ENCODE measurements around the gene ITPR2. TPM values are rescaled to one million over a fixed set of nuclear protein-coding genes. Genes with fewer than 3 reads are reported as not detected.

Gene ITPR2
- polyA plus RNA-seq, 1 experiment: 3.4 TPM

GRCh38 chr12:26699237-26699636, 133.8 kb downstream of the ITPR2 start:
- DNase-seq (ENCODE audit: low read depth, low spot score): no peak
- TF ChIP-seq CTCF (IDR thresholded peaks at IDR 0.05; ENCODE audit: low read depth, low read length): no peak

DNA sequence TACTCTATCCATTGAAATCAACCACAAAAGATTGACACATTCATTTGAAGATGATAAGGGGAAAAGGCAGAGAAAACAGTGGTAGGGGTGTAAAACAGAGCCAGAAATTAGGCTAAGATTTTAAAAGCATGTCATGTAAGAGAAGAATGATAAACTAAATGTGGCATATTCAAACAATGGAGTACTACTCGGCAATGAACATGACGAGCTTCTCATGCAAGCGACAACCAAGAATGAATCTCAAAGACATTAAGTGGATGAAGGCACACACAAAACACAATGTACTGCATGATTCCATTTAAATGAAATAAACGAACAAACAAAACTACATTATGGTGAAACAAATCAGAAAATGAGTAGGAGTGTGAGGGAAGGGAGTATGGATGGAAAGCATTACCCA, 134.8 kb downstream of the ITPR2 start:
- CTCF ChIA-PET: no interaction called here
- no peak overlapping the region for H3K4me3 ChIP-seq (ENCODE audit: low read depth, low read length)
- TF ChIP-seq CTCF (IDR thresholded peaks at IDR 0.05; ENCODE audit: low read depth, low read length): no peak
- H3K27ac ChIP-seq (ENCODE audit: low read depth, low read length): no peak overlapping the region
- H3K9me3 ChIP-seq (ENCODE audit: control insufficient read depth, insufficient read depth, low read length): no peaks in the 10 kb centered on the region
- no peaks in the 10 kb centered on the region for H3K27me3 ChIP-seq (ENCODE audit: control insufficient read depth, insufficient read depth, low read length)
- DNase-seq (ENCODE audit: low read depth, low spot score): no peak
- POLR2A ChIA-PET: no interaction called here

More at GRCh38 chr12:26699237-26699636, 133.8 kb downstream of the ITPR2 start:
- Histone ChIP-seq H3K9me3 (ENCODE audit: control insufficient read depth, insufficient read depth, low read length) (no peaks in the 10 kb centered on the region), H3K27ac (ENCODE audit: low read depth, low read length) (no peak overlapping the region), H3K4me3 (ENCODE audit: low read depth, low read length) (no peak overlapping the region), H3K27me3 (ENCODE audit: control insufficient read depth, insufficient read depth, low read length) (no peaks in the 10 kb centered on the region)
- POLR2A ChIA-PET: no interaction called here
- CTCF ChIA-PET: no interaction called here

DNA sequence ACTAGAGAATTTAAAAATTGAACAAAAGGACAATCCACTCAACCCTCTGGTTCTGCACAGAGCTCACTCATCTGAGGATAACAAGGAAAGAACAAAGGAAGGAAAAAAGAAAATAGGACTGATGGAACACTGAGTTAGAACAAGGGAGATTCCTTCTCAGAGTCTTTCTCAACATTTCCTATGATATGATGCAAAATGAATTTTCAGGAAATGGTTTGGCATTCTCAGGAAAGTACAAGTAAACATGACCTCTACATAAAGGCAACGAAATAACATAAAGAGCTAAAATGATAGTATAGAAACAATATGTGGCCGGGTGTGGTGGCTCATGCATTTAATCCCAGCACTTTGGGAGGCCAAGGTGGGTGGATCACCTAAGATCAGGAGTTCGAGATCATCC, 135.8 kb downstream of the ITPR2 start:
- no peak overlapping the region for H3K27ac ChIP-seq (ENCODE audit: low read depth, low read length)
- POLR2A ChIA-PET: no interaction called here
- no peak for DNase-seq (ENCODE audit: low read depth, low spot score)
- TF ChIP-seq CTCF (IDR thresholded peaks at IDR 0.05; ENCODE audit: low read depth, low read length): no peak
- no peak overlapping the region for H3K4me3 ChIP-seq (ENCODE audit: low read depth, low read length)
- no peaks in the 10 kb centered on the region for H3K9me3 ChIP-seq (ENCODE audit: control insufficient read depth, insufficient read depth, low read length)
- CTCF ChIA-PET: interaction anchor here (0.7 kb wide), 1 partner anchor 574 kb away, joined by 3 read pairs; no protein-coding TSS in a partner anchor
- H3K27me3 ChIP-seq (ENCODE audit: control insufficient read depth, insufficient read depth, low read length): no peaks in the 10 kb centered on the region

GRCh38 chr12:26696613-26697092, 136.3 kb downstream of the ITPR2 start:
- Histone ChIP-seq H3K27me3 (ENCODE audit: control insufficient read depth, insufficient read depth, low read length) (no peaks in the 10 kb centered on the region), H3K27ac (ENCODE audit: low read depth, low read length) (no peak overlapping the region), H3K4me3 (ENCODE audit: low read depth, low read length) (no peak overlapping the region), H3K9me3 (ENCODE audit: control insufficient read depth, insufficient read depth, low read length) (no peaks in the 10 kb centered on the region)
- no peak for DNase-seq (ENCODE audit: low read depth, low spot score)
- TF ChIP-seq CTCF (IDR thresholded peaks at IDR 0.05; ENCODE audit: low read depth, low read length): no peak
- ChIA-PET CTCF (interaction anchor here (0.7 kb wide), 1 partner anchor 189 kb away, joined by 3 read pairs; no protein-coding TSS in a partner anchor), POLR2A (no interaction called here)

DNA sequence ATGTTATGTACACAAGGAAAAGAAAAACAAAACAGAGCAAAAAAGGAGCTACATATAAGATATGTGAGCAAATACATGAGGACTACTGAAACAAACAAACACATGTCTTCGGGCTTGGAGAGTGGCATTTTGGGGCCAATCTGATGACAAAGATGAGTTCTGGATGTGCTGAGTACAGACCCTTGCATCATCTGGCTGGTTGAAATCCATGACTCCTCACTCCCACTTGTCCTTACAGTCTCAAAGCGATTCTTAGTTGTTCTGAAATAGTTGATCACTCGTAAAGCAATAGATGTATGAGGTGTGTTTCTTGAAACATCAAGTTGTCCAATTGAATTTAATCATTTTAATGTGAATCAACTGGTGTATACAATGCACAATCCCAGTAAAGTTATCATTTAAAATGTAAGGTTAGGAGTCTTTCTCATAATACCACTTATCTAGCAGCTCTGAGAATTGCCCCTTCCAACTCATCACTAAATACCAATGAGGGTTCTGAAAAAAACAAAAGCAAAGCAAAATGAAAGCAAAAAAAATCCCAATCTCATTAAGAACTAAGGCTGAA, 136.9 kb downstream of the ITPR2 start:
- Histone ChIP-seq H3K27me3 (ENCODE audit: control insufficient read depth, insufficient read depth, low read length) (no peaks in the 10 kb centered on the region), H3K4me3 (ENCODE audit: low read depth, low read length) (no peak overlapping the region), H3K9me3 (ENCODE audit: control insufficient read depth, insufficient read depth, low read length) (no peaks in the 10 kb centered on the region), H3K27ac (ENCODE audit: low read depth, low read length) (no peak overlapping the region)
- CTCF ChIA-PET: interaction anchor here (0.5 to 2.0 kb wide), 4 partner anchors 15 to 599 kb away, joined by 3 to 5 read pairs (median 4); no protein-coding TSS in a partner anchor
- POLR2A ChIA-PET: no interaction called here
- TF ChIP-seq CTCF (IDR thresholded peaks at IDR 0.05; ENCODE audit: low read depth, low read length): no peak
- no peak for DNase-seq (ENCODE audit: low read depth, low spot score)
